Measurements from ENCODE around the gene OXER1. TPM values are rescaled to one million over a fixed set of nuclear protein-coding genes. Genes with fewer than 3 reads are reported as not detected.

The OXER1 gene
- polyA plus RNA-seq, 2 of the 4 experiments (the other 2 are of a cell fraction) = not detected

DNA sequence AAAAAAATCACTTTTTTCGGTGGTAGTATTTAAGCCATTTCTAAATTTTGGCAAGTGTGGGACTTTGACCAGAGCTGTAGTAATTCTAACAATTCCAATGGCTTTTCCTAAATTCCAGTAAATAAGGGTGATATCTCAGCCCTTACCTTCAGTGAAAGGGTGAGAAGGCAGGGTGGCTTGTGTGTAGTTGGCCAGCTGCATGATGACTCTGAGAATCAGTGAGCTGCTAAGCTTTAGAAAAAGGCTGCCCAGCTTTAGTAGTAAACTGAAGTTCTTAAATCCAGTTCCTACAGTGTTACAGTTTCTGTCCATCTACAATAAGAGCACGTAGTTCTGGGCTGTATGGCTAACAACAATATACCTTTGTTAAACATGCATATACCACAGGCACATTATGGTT, 42.0 kb downstream of the OXER1 start (continued):
- TF ChIP-seq ELK1 (IDR thresholded peaks at IDR 0.05; ENCODE audit: low read depth, low read length) (no peak), USF2 (IDR thresholded peaks at IDR 0.05) (no peak), CHD4 (IDR thresholded peaks at IDR 0.05; ENCODE audit: borderline replicate concordance) (no peak), HEYL (CRISPR knock-in tag; IDR thresholded peaks at IDR 0.05) (no peak), MAFK (IDR thresholded peaks at IDR 0.05; ENCODE audit: partially characterized antibody) (no peak), SREBF2 (IDR thresholded peaks at IDR 0.05) (no peak), KDM5A (IDR thresholded peaks at IDR 0.05) (no peak)

- Histone ChIP-seq H3K4me3 (no peak overlapping the region), H3K4me2 (no peak overlapping the region), H3K27ac (no peak overlapping the region), H3K4me1 (no peaks in the 10 kb centered on the region), H3K9me3 (no peaks in the 10 kb centered on the region)
- TF ChIP-seq NR3C1 (IDR thresholded peaks at IDR 0.05) = no peak
- TF ChIP-seq TFCP2L1 (CRISPR knock-in tag; IDR thresholded peaks at IDR 0.05) = no peak
- no peak; a peak in 1 of 6 replicates for ATAC-seq
- 94% methylated on average over 7 of the region's 7 CpGs for WGBS (ENCODE audit: missing lambda C conversion rate)
- FAIRE-seq = no peak
- DNase-seq (ENCODE audit: low read depth in 1 of 2, low spot score in 1 of 2) = no peak
- POLR2A ChIA-PET = no interaction called here
- CTCF ChIA-PET = no interaction called here
Measured at GRCh38 chr2:42714686-42715085, 49.2 kb downstream of the OXER1 start.

- ChIA-PET CTCF (no interaction called here), POLR2A (no interaction called here)
- Histone ChIP-seq H3K4me1 (no peaks in the 10 kb centered on the region), H3K4me3 (no peak overlapping the region), H3K9me3 (no peaks in the 10 kb centered on the region), H3K4me2 (no peak overlapping the region), H3K27ac (no peak overlapping the region)
- DNase-seq (ENCODE audit: low read depth in 1 of 2, low spot score in 1 of 2) = no peak
- ATAC-seq = no peak
- FAIRE-seq = no peak
- WGBS (ENCODE audit: missing lambda C conversion rate) = 83% methylated on average over 4 of the region's 4 CpGs
- TF ChIP-seq HDAC2 (IDR thresholded peaks at IDR 0.05) = no peak
- TF ChIP-seq CBX2 (IDR thresholded peaks at IDR 0.05; ENCODE audit: borderline replicate concordance, low read depth) = no peak
- no peak for TF ChIP-seq ESRRA (IDR thresholded peaks at IDR 0.05; ENCODE audit: borderline replicate concordance, low read length)
- no peak for TF ChIP-seq CEBPB (IDR thresholded peaks at IDR 0.05)
- TF ChIP-seq ZNF302 (CRISPR knock-in tag; IDR thresholded peaks at IDR 0.05) = no peak
- no peak for TF ChIP-seq FOSL2 (IDR thresholded peaks at IDR 0.05)
- TF ChIP-seq FOSL2 (CRISPR knock-in tag; IDR thresholded peaks at IDR 0.05) = no peak
- TF ChIP-seq SREBF2 (IDR thresholded peaks at IDR 0.05) = no peak
- no peak for TF ChIP-seq ELK1 (IDR thresholded peaks at IDR 0.05; ENCODE audit: low read depth, low read length)
- TF ChIP-seq HOXB5 (CRISPR knock-in tag; IDR thresholded peaks at IDR 0.05) = no peak
- no peak for TF ChIP-seq SMC3 (IDR thresholded peaks at IDR 0.05)
- TF ChIP-seq RFX5 (IDR thresholded peaks at IDR 0.05) = no peak
- no peak for TF ChIP-seq RNF2 (IDR thresholded peaks at IDR 0.05; ENCODE audit: borderline replicate concordance, low read depth)
- TF ChIP-seq, protein P1, sequence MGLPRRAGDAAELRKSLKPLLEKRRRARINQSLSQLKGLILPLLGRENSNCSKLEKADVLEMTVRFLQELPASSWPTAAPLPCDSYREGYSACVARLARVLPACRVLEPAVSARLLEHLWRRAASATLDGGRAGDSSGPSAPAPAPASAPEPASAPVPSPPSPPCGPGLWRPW (IDR thresholded peaks at IDR 0.05) = no peak
- TF ChIP-seq NPAS2 (CRISPR knock-in tag; IDR thresholded peaks at IDR 0.05; ENCODE audit: borderline replicate concordance) = no peak
- no peak for TF ChIP-seq EP300 (IDR thresholded peaks at IDR 0.05)
- no peak for TF ChIP-seq TP53 (CRISPR knock-in tag; IDR thresholded peaks at IDR 0.05)
- TF ChIP-seq POLR2AphosphoS2 (conservative IDR thresholded peaks at IDR 0.05; ENCODE audit: low read length) = no peak
- TF ChIP-seq NR3C1 (IDR thresholded peaks at IDR 0.05) = no peak
- TF ChIP-seq RAD21 (conservative IDR thresholded peaks at IDR 0.05 in 1 of 2, IDR thresholded peaks at IDR 0.05 in 1 of 2) = no peak
- no peak for TF ChIP-seq JUN (IDR thresholded peaks at IDR 0.05)
Measured at GRCh38 chr2:42713920-42714319, 50.0 kb downstream of the OXER1 start.
